Heart left ventricle (tissue), 16 donors: ENCODE data around the gene RAI1. TPM values are rescaled to one million over a fixed set of nuclear protein-coding genes. Genes with fewer than 3 reads are reported as not detected.

Experiments used
- ATAC-seq, 4 donors: fragments of 200-7000 bp; cut with Tn5 transposase; one replicate each; pipeline ENCODE4 v1.9.1; 2020 to 2022; ENCODE audit warnings: moderate library complexity in 4 of 4, mild to moderate bottlenecking in 3 of 4, moderate number of reproducible peaks in 1 of 4
- DNase-seq, 5 donors: peaks; one replicate each; pipeline ENCODE4 v3.0.0-alpha.2; 2020
- H3K27ac ChIP-seq, 12 donors: fragments of 200-600 bp; sonication (generic) in 4 of 12; one replicate each; pipeline versions ENCODE4 v1.5.0 to v1.8.0; 2016 to 2022; ENCODE audit warnings: mild to moderate bottlenecking in 2 of 12
- H3K27me3 ChIP-seq, 9 donors: fragments of 200-600 bp; sonication (generic) in 2 of 9; one replicate each; pipeline versions ENCODE4 v1.5.1 to v1.8.0; 2016 to 2022; ENCODE audit warnings: mild to moderate bottlenecking in 3 of 9
- H3K36me3 ChIP-seq, 9 donors: fragments of 200-600 bp; sonication (generic) in 2 of 9; one replicate each; pipeline versions ENCODE4 v1.5.0 to v1.8.0; 2018 to 2022; ENCODE audit warnings: mild to moderate bottlenecking in 2 of 9
- H3K4me1 ChIP-seq, 12 donors: fragments of 200-600 bp; sonication (generic) in 4 of 12; one replicate each; pipeline versions ENCODE4 v1.5.0 to v1.8.0; 2016 to 2022; ENCODE audit warnings: mild to moderate bottlenecking in 3 of 12
- H3K4me3 ChIP-seq, 12 donors: fragments of 200-600 bp; sonication (generic) in 4 of 12; one replicate each; pipeline versions ENCODE4 v1.5.0 to v1.8.0; 2017 to 2022; ENCODE audit warnings: mild to moderate bottlenecking in 9 of 12, moderate library complexity in 4 of 12
- H3K9me3 ChIP-seq, 12 donors: fragments of 200-600 bp; sonication (generic) in 4 of 12; one replicate each; pipeline versions ENCODE4 v1.5.0 to v1.8.0; 2016 to 2022; ENCODE audit warnings: mild to moderate bottlenecking in 1 of 12
- POLR2A ChIP-seq, 2 donors: fragments of 450-650 bp; IDR thresholded peaks; one replicate each; pipeline ENCODE4 v1.6.1; 2017; ENCODE audit warnings: antibody characterized with exemption in 2 of 2, mild to moderate bottlenecking in 2 of 2, moderate library complexity in 2 of 2
- WGBS, 4 donors: extraction: QIAGEN DNeasy Blood & Tissue Kit in 2 of 4; methylation state at CpG; one replicate each; pipeline versions ENCODE4 v1.1.5 to v1.1.7; 2013 to 2018; 5-methylcytosine and 5-hydroxymethylcytosine counted together
- intact Hi-C, 10 donors: fragments of 100-400 bp; cut with DNase I; formaldehyde crosslinking; loops; one replicate each; pipeline versions ENCODE4 v1.11.1 to v1.14.2; 2022
- polyA plus RNA-seq, 2 donors: library from polyadenylated mRNA; stranded (reverse); fragments of 200-250 nt; gene quantifications; one replicate each; pipeline ENCODE4 v1.2.3, GENCODE V29; 2013
- total RNA-seq, 9 donors: library from RNA; depleted of rRNA in 2 of 9; stranded (reverse); fragments of >200 nt in 2 of 9; fragmentation: NEBNext Ultra II Directional in 3 of 9; extraction: Animal tissue kit (Norgen Biotek cat#: 25700) in 3 of 9; gene quantifications; one replicate each; pipeline versions ENCODE4 v1.1.0 to v1.2.4, GENCODE V29; 2016 to 2023
- TF ChIP-seq, protein P1 (sequence below), 12 donors: fragments of 200-600 bp; sonication (generic) in 4 of 12; IDR thresholded peaks; one replicate each; pipeline versions ENCODE4 v1.5.0 to v1.8.0; 2018 to 2022; ENCODE audit warnings: antibody characterized with exemption in 12 of 12, mild to moderate bottlenecking in 5 of 12
- donor health status: ischemic (EF 13 %, LVEDD 7.1; RV severe dilation, severe dysfunction).
- donor health status: healthy with polysubstance abuse.
- donor health status: DM: no; HTN: yes; CAD: no.
- donor health status: DM: no; HTN: no; CAD: no.
- donor health status: ischemic (EF 25% LVEDD 6.9; RV normal size, moderate dysfunction).
- donor health status: ischemic (EF 25% LVEDD 5.7; RV mildly dilated, moderate dysfunction).
- donor health status: healthy.
- donor health status: DM: yes; HTN: yes; CAD: no.
- donor health status: ischemic (EF 35%, LVEDD 5.7; RV mildly dilated, moderate dysfunction).
- donor health status: nonischemic (EF 11% LVEDD 7.7; RV severe dilation, severe dysfunction).
- donor health status: DM: yes; HTN: yes; CAD: no.
- donor health status: PGD.
- donor health status: ischemic (EF 29% LVEDD 5.4; RV normal size, mild dysfunction).
- donor health status: nonischemic (EF 23%, LVEDD 6.1; RV moderate dilation, normal function).

Gene RAI1
- total and polyA plus RNA-seq, 11 donors: 15.1 to 37.2 (median 20.8) TPM

DNA sequence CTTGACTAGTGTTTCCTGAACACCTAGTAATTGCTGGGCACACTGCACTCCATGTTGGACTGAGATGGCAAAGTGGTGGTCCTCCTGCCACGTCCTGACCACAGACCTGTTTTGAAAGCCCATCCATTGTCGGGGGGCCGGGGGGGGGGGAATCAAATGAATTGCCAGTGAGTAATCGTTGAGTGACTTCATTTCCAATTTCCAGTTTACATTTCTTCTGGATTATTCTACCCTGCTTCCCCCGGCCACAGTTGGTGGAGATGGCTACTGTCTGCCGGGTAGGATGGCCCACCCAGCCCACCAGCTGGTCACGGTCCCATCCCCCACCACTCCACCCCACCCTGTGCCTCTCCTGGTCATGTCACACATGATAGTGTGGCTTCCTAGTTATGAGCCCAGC lies 18.2 kb downstream of the RAI1 start:
- H3K27me3 ChIP-seq: no peaks in the 10 kb centered on the region
- intact Hi-C loops: loop anchor here in 2 of 10 donors (5.0 kb wide), 2 partner anchors 38 to 83 kb away; no protein-coding TSS in a partner anchor
- no peak for TF ChIP-seq POLR2A (IDR thresholded peaks at IDR 0.05)
- TF ChIP-seq, protein P1, sequence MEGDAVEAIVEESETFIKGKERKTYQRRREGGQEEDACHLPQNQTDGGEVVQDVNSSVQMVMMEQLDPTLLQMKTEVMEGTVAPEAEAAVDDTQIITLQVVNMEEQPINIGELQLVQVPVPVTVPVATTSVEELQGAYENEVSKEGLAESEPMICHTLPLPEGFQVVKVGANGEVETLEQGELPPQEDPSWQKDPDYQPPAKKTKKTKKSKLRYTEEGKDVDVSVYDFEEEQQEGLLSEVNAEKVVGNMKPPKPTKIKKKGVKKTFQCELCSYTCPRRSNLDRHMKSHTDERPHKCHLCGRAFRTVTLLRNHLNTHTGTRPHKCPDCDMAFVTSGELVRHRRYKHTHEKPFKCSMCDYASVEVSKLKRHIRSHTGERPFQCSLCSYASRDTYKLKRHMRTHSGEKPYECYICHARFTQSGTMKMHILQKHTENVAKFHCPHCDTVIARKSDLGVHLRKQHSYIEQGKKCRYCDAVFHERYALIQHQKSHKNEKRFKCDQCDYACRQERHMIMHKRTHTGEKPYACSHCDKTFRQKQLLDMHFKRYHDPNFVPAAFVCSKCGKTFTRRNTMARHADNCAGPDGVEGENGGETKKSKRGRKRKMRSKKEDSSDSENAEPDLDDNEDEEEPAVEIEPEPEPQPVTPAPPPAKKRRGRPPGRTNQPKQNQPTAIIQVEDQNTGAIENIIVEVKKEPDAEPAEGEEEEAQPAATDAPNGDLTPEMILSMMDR (IDR thresholded peaks at IDR 0.05): no peak
- peaks cover 3 to 98% (median 79%) of the 10 kb centered on the region in 12 donors for H3K4me1 ChIP-seq
- H3K27ac ChIP-seq: peak overlapping the region in 8 of 12 donors; percentile 16 to 98 (median 95)
- no peak overlapping the region for H3K4me3 ChIP-seq
- no peak for ATAC-seq
- no peaks in the 10 kb centered on the region for H3K9me3 ChIP-seq
- DNase-seq: no peak
- H3K36me3 ChIP-seq: no peaks in the 10 kb centered on the region
- WGBS, 4 donors: 88 to 93% (median 92%) methylated on average over 7 of the region's 7 CpGs

DNA sequence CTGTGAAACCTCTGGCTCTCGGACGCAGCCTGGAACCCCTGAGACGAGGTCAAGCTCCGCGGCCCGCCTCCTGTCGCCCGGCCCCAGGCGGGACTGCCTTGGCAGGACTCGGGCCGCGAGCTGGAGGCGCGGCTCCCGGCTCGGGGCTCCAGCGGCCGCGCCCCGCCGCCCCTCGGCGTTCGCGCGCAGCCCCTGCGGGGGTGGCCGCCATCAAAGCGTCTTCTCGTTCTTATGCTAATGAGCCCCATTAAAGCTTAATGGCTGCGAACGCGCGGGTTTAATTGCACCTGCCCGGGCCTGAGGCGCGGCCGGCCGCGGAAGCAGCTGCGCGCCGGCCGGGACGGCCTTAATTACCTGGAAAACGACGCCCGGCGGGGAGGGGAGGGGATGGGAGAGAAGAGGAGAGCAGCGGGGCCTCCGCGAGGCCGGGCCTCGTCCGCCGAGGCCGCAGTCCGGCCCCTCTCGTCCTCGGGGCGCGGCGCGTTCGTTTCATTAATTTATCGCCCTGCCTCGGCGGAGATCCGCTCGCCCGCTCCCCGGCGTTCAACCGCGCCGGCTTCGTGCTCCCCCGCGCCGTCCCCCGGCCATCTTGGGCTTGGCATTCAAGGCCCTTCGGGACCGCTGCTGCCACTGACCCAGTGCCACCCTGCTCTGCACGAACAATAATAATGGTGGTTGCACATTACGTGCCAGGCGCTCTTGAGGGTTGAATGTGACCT lies 19.2 kb downstream of the RAI1 start:
- Histone ChIP-seq H3K4me3 (peak overlapping the region in 10 of 12 donors; percentile 30 to 53 (median 38)), H3K27me3 (no peaks in the 10 kb centered on the region), H3K4me1 (peaks cover 3 to 93% (median 75%) of the 10 kb centered on the region in 12 donors), H3K27ac (peak overlapping the region in 5 of 12 donors; percentile 28 to 98 (median 96)), H3K9me3 (no peaks in the 10 kb centered on the region), H3K36me3 (no peaks in the 10 kb centered on the region)
- no peak for TF ChIP-seq POLR2A (IDR thresholded peaks at IDR 0.05)
- TF ChIP-seq, protein P1 (IDR thresholded peaks at IDR 0.05): no peak
- DNase-seq (no peak), ATAC-seq (no peak)
- intact Hi-C loops: no loop called here
- 53 to 65% (median 57%) methylated on average over 48 to 86 of the region's 86 CpGs for WGBS, 4 donors

GRCh38 chr17:17701112-17701511 lies 19.9 kb downstream of the RAI1 start:
- Histone ChIP-seq H3K9me3 (no peaks in the 10 kb centered on the region), H3K4me1 (peaks cover 3 to 86% (median 68%) of the 10 kb centered on the region in 12 donors), H3K36me3 (no peaks in the 10 kb centered on the region), H3K27me3 (no peaks in the 10 kb centered on the region), H3K4me3 (peak overlapping the region in 1 of 12 donors; percentile 49), H3K27ac (peak overlapping the region in 1 of 12 donors; percentile 98)
- ATAC-seq: no peak
- no peak for DNase-seq
- 80 to 90% (median 84%) methylated on average over 2 of the region's 2 CpGs for WGBS, 4 donors
- TF ChIP-seq POLR2A (IDR thresholded peaks at IDR 0.05): no peak
- TF ChIP-seq, protein P1 (IDR thresholded peaks at IDR 0.05): no peak
- intact Hi-C loops: no loop called here

DNA sequence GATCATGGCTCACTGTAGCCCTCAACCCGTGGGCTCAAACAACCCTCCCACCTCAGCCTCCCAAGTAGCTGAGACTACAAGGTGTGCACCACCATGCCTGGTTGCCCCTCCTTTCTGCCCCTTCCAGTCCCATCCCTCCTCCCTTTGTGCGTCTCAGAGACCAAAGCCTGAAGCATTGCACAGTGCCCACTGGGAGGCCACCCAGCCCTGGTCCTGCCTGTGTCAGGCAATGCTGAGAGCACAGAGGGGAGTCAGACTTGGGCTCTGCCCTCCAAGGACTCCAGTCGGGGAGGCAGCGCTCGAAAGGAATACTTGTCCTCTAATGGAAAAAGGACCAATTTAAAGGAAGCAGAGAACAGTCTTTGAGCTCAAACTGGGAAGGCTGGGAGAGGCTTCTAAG lies 20.4 kb downstream of the RAI1 start:
- intact Hi-C loops: no loop called here
- H3K4me1 ChIP-seq: peaks cover 3 to 83% (median 63%) of the 10 kb centered on the region in 12 donors
- H3K36me3 ChIP-seq: no peaks in the 10 kb centered on the region
- ATAC-seq (peak in 1 of 4 donors; percentile 12), DNase-seq (no peak)
- H3K27ac ChIP-seq: no peak overlapping the region
- WGBS, 4 donors: 84 to 86% (median 85%) methylated on average over 5 of the region's 5 CpGs
- H3K9me3 ChIP-seq: no peaks in the 10 kb centered on the region
- H3K27me3 ChIP-seq: no peaks in the 10 kb centered on the region
- H3K4me3 ChIP-seq: no peak overlapping the region
- no peak for TF ChIP-seq POLR2A (IDR thresholded peaks at IDR 0.05)
- TF ChIP-seq, protein P1 (IDR thresholded peaks at IDR 0.05): no peak
